DLD1 (cell line): ENCODE data around the gene DOCK8.
"Not testable (repeated sequence)": the region's sequence is repeated elsewhere in the genome, so short reads cannot be mapped to it uniquely, and the experiment has no call there.

Source experiments
- in situ Hi-C: cut with HindIII; loops from 2 replicates; pipeline ENCODE4 v1.10.0; 2017; ENCODE audit warnings: low sequenced_read_pairs

DOCK8 gene

GRCh38 chr9:404234-404633 is 189.6 kb downstream of the DOCK8 start:
- in situ Hi-C loops, result no loop called here

- in situ Hi-C loops, result no loop called here
These were observed 190.7 kb downstream of the DOCK8 start for GRCh38 chr9:405341-405740.

GRCh38 chr9:406886-407654 is 192.4 kb downstream of the DOCK8 start:
- in situ Hi-C loops, result no loop called here

- in situ Hi-C loops, result not testable (repeated sequence)
These were observed 195.0 kb downstream of the DOCK8 start for GRCh38 chr9:409655-410054.

- in situ Hi-C loops, result no loop called here
These were observed 199.9 kb downstream of the DOCK8 start for GRCh38 chr9:414595-414994.

- in situ Hi-C loops, result no loop called here
These were observed 205.0 kb downstream of the DOCK8 start for GRCh38 chr9:419571-420171.

- in situ Hi-C loops, result no loop called here
These were observed 207.2 kb downstream of the DOCK8 start for GRCh38 chr9:421896-422295.

- in situ Hi-C loops, result no loop called here
These were observed 211.6 kb downstream of the DOCK8 start for GRCh38 chr9:426264-426663.

- in situ Hi-C loops, result no loop called here
These were observed 212.3 kb downstream of the DOCK8 start for GRCh38 chr9:426976-427375.

GRCh38 chr9:431701-432100 is 217.0 kb downstream of the DOCK8 start:
- in situ Hi-C loops, result no loop called here

- in situ Hi-C loops, result no loop called here
These were observed 221.8 kb downstream of the DOCK8 start for GRCh38 chr9:436482-436881.

GRCh38 chr9:437066-437465 is 222.4 kb downstream of the DOCK8 start:
- in situ Hi-C loops, result no loop called here

- in situ Hi-C loops, result no loop called here
These were observed 222.9 kb downstream of the DOCK8 start for GRCh38 chr9:437574-438001.

- in situ Hi-C loops, result no loop called here
These were observed 223.4 kb downstream of the DOCK8 start for GRCh38 chr9:438066-438465.

- in situ Hi-C loops, result no loop called here
These were observed 224.5 kb downstream of the DOCK8 start for GRCh38 chr9:438961-439768.

GRCh38 chr9:441126-441525 is 226.5 kb downstream of the DOCK8 start:
- in situ Hi-C loops, result no loop called here

- in situ Hi-C loops, result no loop called here
These were observed 229.9 kb downstream of the DOCK8 start for GRCh38 chr9:444528-444927.

GRCh38 chr9:445033-445432 is 230.4 kb downstream of the DOCK8 start:
- in situ Hi-C loops, result no loop called here

- in situ Hi-C loops, result no loop called here
These were observed 231.5 kb downstream of the DOCK8 start for GRCh38 chr9:446074-446699.

- in situ Hi-C loops, result no loop called here
These were observed 232.8 kb downstream of the DOCK8 start for GRCh38 chr9:447230-448025.

GRCh38 chr9:450057-450456 is 235.4 kb downstream of the DOCK8 start:
- in situ Hi-C loops, result no loop called here
